ENCODE results near the gene TMIGD3. TPM values are rescaled to one million over a fixed set of nuclear protein-coding genes. Genes with fewer than 3 reads are reported as not detected.

The TMIGD3 gene
- total RNA-seq, 1 experiment from 2014 or later = not detected

GRCh38 chr1:111512931-111513330 is 9.5 kb upstream of the TMIGD3 start:
- Histone ChIP-seq H3K9me2 (ENCODE audit: insufficient read depth) (no peaks in the 10 kb centered on the region), H3K4me1 (replicated peaks; ENCODE audit: insufficient read depth) (peaks cover 9% of the 10 kb centered on the region), H4K20me1 (ENCODE audit: insufficient read depth) (no peaks in the 10 kb centered on the region), H3K27me3 (ENCODE audit: insufficient read depth, low read depth) (no peaks in the 10 kb centered on the region), H3K4me3 (no peak overlapping the region), H2AFZ (no peak overlapping the region), H3K79me2 (ENCODE audit: low read depth) (no peaks in the 10 kb centered on the region), H3K36me3 (ENCODE audit: low read depth) (no peaks in the 10 kb centered on the region), H3F3A (ENCODE audit: insufficient read depth, low read depth) (peaks cover 2% of the 10 kb centered on the region), H3K27ac (no peak overlapping the region), H3K9me3 (ENCODE audit: insufficient read depth, low read depth) (no peaks in the 10 kb centered on the region), H3K4me2 (no peak overlapping the region)
- no TSS peak for BruUV-seq (replicated peaks)
- POLR2A ChIA-PET (ENCODE audit: unreplicated experiment) = no interaction called here
- CTCF ChIA-PET = no interaction called here
- TF ChIP-seq CTCF (conservative IDR thresholded peaks at IDR 0.05) (no peak), EZH2 (IDR thresholded peaks at IDR 0.05; ENCODE audit: low read depth) (no peak)
- intact Hi-C loops (cut with micrococcal nuclease; ENCODE audit: unreplicated experiment) = no loop called here
- DNase-seq = no peak

GRCh38 chr1:111512132-111512889 is 8.9 kb upstream of the TMIGD3 start:
- ChIA-PET CTCF (no interaction called here), POLR2A (ENCODE audit: unreplicated experiment) (interaction anchor here (0.6 kb wide), 1 partner anchor 1209 kb away, joined by 6 read pairs; no protein-coding TSS in a partner anchor)
- H3K79me2 ChIP-seq (ENCODE audit: low read depth) = no peaks in the 10 kb centered on the region
- no TSS peak for BruUV-seq (replicated peaks)
- H3K4me1 ChIP-seq (replicated peaks; ENCODE audit: insufficient read depth) = peaks cover 15% of the 10 kb centered on the region
- H4K20me1 ChIP-seq (ENCODE audit: insufficient read depth) = no peaks in the 10 kb centered on the region
- no peak overlapping the region for H3K27ac ChIP-seq
- no peaks in the 10 kb centered on the region for H3K27me3 ChIP-seq (ENCODE audit: insufficient read depth, low read depth)
- no peaks in the 10 kb centered on the region for H3K36me3 ChIP-seq (ENCODE audit: low read depth)
- H3K9me3 ChIP-seq (ENCODE audit: insufficient read depth, low read depth) = no peaks in the 10 kb centered on the region
- H3F3A ChIP-seq (ENCODE audit: insufficient read depth, low read depth) = peaks cover 8% of the 10 kb centered on the region
- TF ChIP-seq CTCF (conservative IDR thresholded peaks at IDR 0.05) = no peak
- TF ChIP-seq EZH2 (IDR thresholded peaks at IDR 0.05; ENCODE audit: low read depth) = no peak
- no peak for DNase-seq
- intact Hi-C loops (cut with micrococcal nuclease; ENCODE audit: unreplicated experiment) = no loop called here
- no peak overlapping the region for H2AFZ ChIP-seq
- H3K4me3 ChIP-seq = no peak overlapping the region
- no peak overlapping the region for H3K4me2 ChIP-seq
- no peaks in the 10 kb centered on the region for H3K9me2 ChIP-seq (ENCODE audit: insufficient read depth)

- no peak overlapping the region for H3K4me2 ChIP-seq
- H3K79me2 ChIP-seq (ENCODE audit: low read depth) = no peaks in the 10 kb centered on the region
- no peaks in the 10 kb centered on the region for H3K36me3 ChIP-seq (ENCODE audit: low read depth)
- no peaks in the 10 kb centered on the region for H3K9me2 ChIP-seq (ENCODE audit: insufficient read depth)
- H3K4me3 ChIP-seq = no peak overlapping the region
- TF ChIP-seq EZH2 (IDR thresholded peaks at IDR 0.05; ENCODE audit: low read depth) = no peak
- no peak for TF ChIP-seq CTCF (conservative IDR thresholded peaks at IDR 0.05)
- peaks cover 23% of the 10 kb centered on the region for H3K4me1 ChIP-seq (replicated peaks; ENCODE audit: insufficient read depth)
- no peak overlapping the region for H3K27ac ChIP-seq
- peaks cover 17% of the 10 kb centered on the region for H3F3A ChIP-seq (ENCODE audit: insufficient read depth, low read depth)
- H2AFZ ChIP-seq = no peak overlapping the region
- H4K20me1 ChIP-seq (ENCODE audit: insufficient read depth) = no peaks in the 10 kb centered on the region
- no peaks in the 10 kb centered on the region for H3K27me3 ChIP-seq (ENCODE audit: insufficient read depth, low read depth)
- BruUV-seq (replicated peaks) = no TSS peak
- ChIA-PET CTCF (no interaction called here), POLR2A (ENCODE audit: unreplicated experiment) (no interaction called here)
- intact Hi-C loops (cut with micrococcal nuclease; ENCODE audit: unreplicated experiment) = no loop called here
- H3K9me3 ChIP-seq (ENCODE audit: insufficient read depth, low read depth) = no peaks in the 10 kb centered on the region
- no peak for DNase-seq
These were observed 7.9 kb upstream of the TMIGD3 start for GRCh38 chr1:111511370-111511769.
